ENCODE results near the gene SLC35E3.

DNA sequence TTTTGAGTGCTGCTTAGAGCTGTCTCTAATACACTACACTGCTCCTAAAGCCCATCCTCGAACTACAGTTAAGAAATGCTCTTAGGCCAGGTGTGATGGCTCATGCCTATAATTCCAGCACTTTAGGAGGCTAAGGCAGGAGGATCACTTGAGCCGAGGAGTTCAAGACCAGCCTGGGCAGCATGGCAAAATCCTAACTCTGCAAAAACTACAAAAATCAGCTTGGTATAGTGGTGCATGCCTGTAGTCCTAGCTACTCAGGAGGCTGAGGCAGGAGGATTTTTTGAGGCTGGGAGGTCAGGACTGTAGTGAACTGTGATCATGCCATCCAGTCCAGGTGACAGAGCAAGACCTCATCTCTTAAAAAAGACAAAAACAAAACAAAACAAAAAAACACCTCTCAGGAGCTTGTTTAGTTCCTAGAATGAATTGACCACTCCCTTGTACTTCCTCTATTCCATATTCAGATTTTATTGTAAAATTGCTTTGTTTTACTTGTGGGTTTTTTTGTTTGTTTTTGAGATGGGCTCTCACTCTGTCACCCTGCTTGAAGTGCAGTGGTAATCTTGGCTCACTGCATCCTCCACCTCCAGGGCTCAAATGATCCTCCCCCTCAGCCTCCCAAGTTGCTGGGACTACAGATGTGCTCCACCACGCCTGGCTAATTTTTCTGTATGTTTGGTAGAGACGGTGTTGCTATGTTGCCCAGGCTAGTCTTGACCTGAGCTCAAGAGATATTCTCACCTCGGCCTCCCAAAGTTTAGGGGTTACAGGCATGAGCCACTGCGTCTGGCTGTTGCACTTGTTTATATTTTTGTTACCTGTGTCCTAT, 75.6 kb downstream of the SLC35E3 start:
- TF ChIP-seq, protein P1, sequence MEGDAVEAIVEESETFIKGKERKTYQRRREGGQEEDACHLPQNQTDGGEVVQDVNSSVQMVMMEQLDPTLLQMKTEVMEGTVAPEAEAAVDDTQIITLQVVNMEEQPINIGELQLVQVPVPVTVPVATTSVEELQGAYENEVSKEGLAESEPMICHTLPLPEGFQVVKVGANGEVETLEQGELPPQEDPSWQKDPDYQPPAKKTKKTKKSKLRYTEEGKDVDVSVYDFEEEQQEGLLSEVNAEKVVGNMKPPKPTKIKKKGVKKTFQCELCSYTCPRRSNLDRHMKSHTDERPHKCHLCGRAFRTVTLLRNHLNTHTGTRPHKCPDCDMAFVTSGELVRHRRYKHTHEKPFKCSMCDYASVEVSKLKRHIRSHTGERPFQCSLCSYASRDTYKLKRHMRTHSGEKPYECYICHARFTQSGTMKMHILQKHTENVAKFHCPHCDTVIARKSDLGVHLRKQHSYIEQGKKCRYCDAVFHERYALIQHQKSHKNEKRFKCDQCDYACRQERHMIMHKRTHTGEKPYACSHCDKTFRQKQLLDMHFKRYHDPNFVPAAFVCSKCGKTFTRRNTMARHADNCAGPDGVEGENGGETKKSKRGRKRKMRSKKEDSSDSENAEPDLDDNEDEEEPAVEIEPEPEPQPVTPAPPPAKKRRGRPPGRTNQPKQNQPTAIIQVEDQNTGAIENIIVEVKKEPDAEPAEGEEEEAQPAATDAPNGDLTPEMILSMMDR (conservative IDR thresholded peaks at IDR 0.05; ENCODE audit: low read depth in 2 of 2): no peak
- TF ChIP-seq POLR2AphosphoS5 (IDR thresholded peaks at IDR 0.05; ENCODE audit: low read depth) (no peak), ZNF114 (CRISPR knock-in tag; IDR thresholded peaks at IDR 0.05) (no peak), EZH2phosphoT487 (IDR thresholded peaks at IDR 0.05; ENCODE audit: unreplicated experiment) (no peak)

Data from GM23338 (cell line).